Measurements from ENCODE around the gene MAST4. TPM values are rescaled to one million over a fixed set of nuclear protein-coding genes. Genes with fewer than 3 reads are reported as not detected.
A peak's percentile ranks its signal among the peaks of the same experiment; 100 is the strongest.

Gene MAST4
- total RNA-seq, 2 experiments from 2014 or later, result 1.3 to 21.9 TPM

DNA sequence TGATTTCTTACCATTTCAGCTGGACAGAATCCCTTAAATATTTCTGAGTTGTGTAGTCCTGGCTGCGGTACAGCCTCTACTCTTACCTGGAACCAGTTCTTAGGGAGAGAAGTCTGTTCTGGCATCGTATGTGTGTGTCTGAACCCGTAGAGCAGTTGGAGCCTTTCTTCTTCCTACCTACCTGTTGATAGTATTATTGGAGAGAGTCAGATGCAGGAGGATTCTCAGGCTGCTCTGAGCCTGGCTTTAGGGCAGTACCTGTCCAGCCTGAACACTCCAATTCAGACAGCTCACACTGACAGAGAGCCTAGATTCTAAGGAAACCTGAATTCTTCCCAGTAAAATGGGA, 410.3 kb downstream of the MAST4 start:
- CTCF ChIA-PET (ENCODE audit: unreplicated experiment), result no interaction called here
- no peaks in the 10 kb centered on the region for H3K9me3 ChIP-seq (ENCODE audit: low read length)
- H2AFZ ChIP-seq (ENCODE audit: low read length), result no peak overlapping the region
- H3K79me2 ChIP-seq (ENCODE audit: insufficient read depth, low read depth, low read length), result no peaks in the 10 kb centered on the region
- POLR2A ChIA-PET, result interaction anchor here (2.0 kb wide), 1 partner anchor 8 kb away, joined by 5 read pairs; no protein-coding TSS in a partner anchor
- H3K27ac ChIP-seq (ENCODE audit: low read depth, low read length, poor library complexity, severe bottlenecking), result no peak overlapping the region
- intact Hi-C loops (cut with micrococcal nuclease; ENCODE audit: unreplicated experiment), result loop anchor here (10.0 kb wide), 1 partner anchor 1208 kb away; the partner anchor contains the start of gene PIK3R1
- H3K36me3 ChIP-seq (ENCODE audit: insufficient read depth, low read length), result no peaks in the 10 kb centered on the region
- no peaks in the 10 kb centered on the region for H3K9me2 ChIP-seq (ENCODE audit: insufficient read depth, low read length)
- peak overlapping the region; percentile 90 for H3K4me2 ChIP-seq (ENCODE audit: low read length)
- peak overlapping the region; percentile 72 for H3K4me3 ChIP-seq (ENCODE audit: low read depth, low read length, poor library complexity, severe bottlenecking)
- no peaks in the 10 kb centered on the region for H4K20me1 ChIP-seq (ENCODE audit: insufficient read depth, low read length)
- no peak for DNase-seq (ENCODE audit: low spot score)
- H3K4me1 ChIP-seq (ENCODE audit: insufficient read depth, low read length, poor library complexity, severe bottlenecking), result peaks cover 20% of the 10 kb centered on the region
- no TSS peak for BruUV-seq (replicated peaks)
- TF ChIP-seq, protein P1, sequence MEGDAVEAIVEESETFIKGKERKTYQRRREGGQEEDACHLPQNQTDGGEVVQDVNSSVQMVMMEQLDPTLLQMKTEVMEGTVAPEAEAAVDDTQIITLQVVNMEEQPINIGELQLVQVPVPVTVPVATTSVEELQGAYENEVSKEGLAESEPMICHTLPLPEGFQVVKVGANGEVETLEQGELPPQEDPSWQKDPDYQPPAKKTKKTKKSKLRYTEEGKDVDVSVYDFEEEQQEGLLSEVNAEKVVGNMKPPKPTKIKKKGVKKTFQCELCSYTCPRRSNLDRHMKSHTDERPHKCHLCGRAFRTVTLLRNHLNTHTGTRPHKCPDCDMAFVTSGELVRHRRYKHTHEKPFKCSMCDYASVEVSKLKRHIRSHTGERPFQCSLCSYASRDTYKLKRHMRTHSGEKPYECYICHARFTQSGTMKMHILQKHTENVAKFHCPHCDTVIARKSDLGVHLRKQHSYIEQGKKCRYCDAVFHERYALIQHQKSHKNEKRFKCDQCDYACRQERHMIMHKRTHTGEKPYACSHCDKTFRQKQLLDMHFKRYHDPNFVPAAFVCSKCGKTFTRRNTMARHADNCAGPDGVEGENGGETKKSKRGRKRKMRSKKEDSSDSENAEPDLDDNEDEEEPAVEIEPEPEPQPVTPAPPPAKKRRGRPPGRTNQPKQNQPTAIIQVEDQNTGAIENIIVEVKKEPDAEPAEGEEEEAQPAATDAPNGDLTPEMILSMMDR (conservative IDR thresholded peaks at IDR 0.05; ENCODE audit: low read length), result no peak
- no peak for TF ChIP-seq EZH2phosphoT487 (IDR thresholded peaks at IDR 0.05; ENCODE audit: borderline replicate concordance, low read depth, low read length)

DNA sequence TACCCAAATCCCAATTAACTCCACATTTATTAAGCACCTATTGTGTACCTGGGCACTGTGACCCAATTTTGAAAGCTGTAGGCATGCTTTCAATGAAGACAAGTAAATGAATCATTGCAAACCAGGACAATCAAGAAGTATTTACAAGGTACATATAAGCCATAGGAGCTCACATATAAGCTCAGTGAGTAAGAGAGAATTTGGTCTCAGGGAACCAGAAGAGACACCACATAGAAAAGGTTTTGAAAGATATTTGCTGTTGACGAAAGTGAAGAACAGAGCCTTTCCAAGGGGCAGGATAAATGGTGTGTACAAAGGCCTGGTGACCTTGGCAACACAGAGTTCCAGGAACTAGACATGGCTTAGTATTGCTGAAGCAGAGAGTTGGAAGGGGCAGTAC, 412.8 kb downstream of the MAST4 start:
- Histone ChIP-seq H3K36me3 (ENCODE audit: insufficient read depth, low read length) (no peaks in the 10 kb centered on the region), H3K9me3 (ENCODE audit: low read length) (no peaks in the 10 kb centered on the region), H4K20me1 (ENCODE audit: insufficient read depth, low read length) (no peaks in the 10 kb centered on the region; the same call in 1 of the 2 replicates), H3K4me3 (ENCODE audit: low read depth, low read length, poor library complexity, severe bottlenecking) (no peak overlapping the region), H2AFZ (ENCODE audit: low read length) (no peak overlapping the region), H3K79me2 (ENCODE audit: insufficient read depth, low read depth, low read length) (no peaks in the 10 kb centered on the region), H3K4me2 (ENCODE audit: low read length) (no peak overlapping the region), H3K27ac (ENCODE audit: low read depth, low read length, poor library complexity, severe bottlenecking) (no peak overlapping the region), H3K9me2 (ENCODE audit: insufficient read depth, low read length) (no peaks in the 10 kb centered on the region), H3K4me1 (ENCODE audit: insufficient read depth, low read length, poor library complexity, severe bottlenecking) (peaks cover 20% of the 10 kb centered on the region)
- ChIA-PET POLR2A (interaction anchor here (0.6 to 1.0 kb wide), 2 partner anchors 9 to 15 kb away, joined by 3 read pairs; no protein-coding TSS in a partner anchor), CTCF (ENCODE audit: unreplicated experiment) (no interaction called here)
- BruUV-seq (replicated peaks), result no TSS peak
- no peak for DNase-seq (ENCODE audit: low spot score)
- TF ChIP-seq EZH2phosphoT487 (IDR thresholded peaks at IDR 0.05; ENCODE audit: borderline replicate concordance, low read depth, low read length), result no peak
- TF ChIP-seq, protein P1 (conservative IDR thresholded peaks at IDR 0.05; ENCODE audit: low read length), result no peak
- intact Hi-C loops (cut with micrococcal nuclease; ENCODE audit: unreplicated experiment), result loop anchor here (10.0 kb wide), 1 partner anchor 1206 kb away; the partner anchor contains the start of gene PIK3R1

DNA sequence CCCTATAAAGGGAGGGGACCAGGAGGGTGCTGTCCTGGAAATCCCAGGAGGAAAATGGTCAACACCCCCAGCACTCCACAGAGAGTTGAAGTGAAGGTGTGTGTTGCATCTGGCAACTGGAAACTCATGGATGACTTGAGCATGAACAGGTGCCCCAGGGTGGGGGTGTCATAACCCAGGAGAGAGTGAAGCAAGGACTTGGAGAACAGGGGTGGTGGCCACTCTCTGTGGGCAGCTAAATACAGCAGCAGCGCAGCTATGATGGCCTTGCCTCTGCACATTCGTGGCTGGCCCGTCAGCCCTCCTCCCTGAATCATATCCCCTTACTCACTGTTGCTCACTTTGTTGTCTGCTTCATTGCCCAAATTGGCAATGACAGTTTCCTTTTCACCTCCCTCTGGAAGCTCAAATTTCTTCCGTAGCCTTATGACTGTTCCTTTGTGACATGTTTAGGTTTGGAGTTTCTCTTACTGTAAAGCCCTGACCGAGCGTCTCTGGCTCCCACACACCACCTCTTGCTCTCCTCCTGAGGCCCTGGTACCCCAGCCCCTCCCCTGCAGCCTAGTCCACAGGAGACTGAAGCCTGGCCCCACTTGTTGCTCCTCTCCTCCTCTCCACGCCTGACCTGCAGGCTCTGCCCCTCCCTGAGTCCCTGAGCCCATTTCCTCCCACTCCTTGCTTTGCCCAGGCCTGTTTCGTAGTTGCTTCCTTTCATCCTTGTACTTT, 414.7 kb downstream of the MAST4 start:
- ChIA-PET POLR2A (no interaction called here), CTCF (ENCODE audit: unreplicated experiment) (no interaction called here)
- BruUV-seq (replicated peaks), result no TSS peak
- H3K9me2 ChIP-seq (ENCODE audit: insufficient read depth, low read length), result no peaks in the 10 kb centered on the region
- no peak overlapping the region for H3K4me2 ChIP-seq (ENCODE audit: low read length)
- no peak overlapping the region for H3K4me3 ChIP-seq (ENCODE audit: low read depth, low read length, poor library complexity, severe bottlenecking)
- H3K36me3 ChIP-seq (ENCODE audit: insufficient read depth, low read length), result no peaks in the 10 kb centered on the region
- intact Hi-C loops (cut with micrococcal nuclease; ENCODE audit: unreplicated experiment), result no loop called here
- no peak overlapping the region for H2AFZ ChIP-seq (ENCODE audit: low read length)
- no peaks in the 10 kb centered on the region for H3K9me3 ChIP-seq (ENCODE audit: low read length)
- no peak overlapping the region for H3K27ac ChIP-seq (ENCODE audit: low read depth, low read length, poor library complexity, severe bottlenecking)
- no peaks in the 10 kb centered on the region for H3K79me2 ChIP-seq (ENCODE audit: insufficient read depth, low read depth, low read length)
- DNase-seq (ENCODE audit: low spot score), result no peak
- no peak for TF ChIP-seq EZH2phosphoT487 (IDR thresholded peaks at IDR 0.05; ENCODE audit: borderline replicate concordance, low read depth, low read length)
- TF ChIP-seq, protein P1 (conservative IDR thresholded peaks at IDR 0.05; ENCODE audit: low read length), result no peak
- no peaks in the 10 kb centered on the region; the same call in 1 of the 2 replicates for H4K20me1 ChIP-seq (ENCODE audit: insufficient read depth, low read length)
- H3K4me1 ChIP-seq (ENCODE audit: insufficient read depth, low read length, poor library complexity, severe bottlenecking), result peaks cover 8% of the 10 kb centered on the region
